GM18868 (cell line): ENCODE results near the gene KIF26B.
"Not testable (repeated sequence)": the region's sequence is repeated elsewhere in the genome, so short reads cannot be mapped to it uniquely, and the experiment has no call there.

Experiments
- ATAC-seq: cut with Tn5 transposase; IDR thresholded peaks from one replicate; pipeline ENCODE4 v1.9.1; 2021; ENCODE audit warnings: mild to moderate bottlenecking, moderate library complexity; ENCODE audit not compliant: unreplicated experiment

KIF26B gene

DNA sequence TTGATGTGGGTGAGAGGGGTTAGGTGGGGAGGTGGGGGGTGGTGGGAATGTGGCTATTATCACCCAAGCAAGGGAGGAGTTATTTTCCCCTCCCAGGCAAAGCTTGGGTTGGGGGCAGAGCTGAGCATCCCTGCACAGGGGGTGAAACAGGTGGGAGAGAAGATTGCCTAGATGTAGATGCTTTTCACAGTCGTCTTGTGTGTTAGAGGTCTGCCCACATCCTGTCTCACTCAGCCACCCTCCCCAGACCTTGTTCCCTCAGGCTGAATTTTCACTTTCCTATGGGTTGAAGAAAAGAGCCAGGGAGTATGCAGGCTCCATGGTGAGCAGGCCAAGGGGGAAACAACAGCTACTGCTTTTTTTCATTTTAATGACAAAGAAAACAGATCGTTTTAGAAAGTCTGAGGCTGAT lies 223.5 kb downstream of the KIF26B start:
- no peak for ATAC-seq

DNA sequence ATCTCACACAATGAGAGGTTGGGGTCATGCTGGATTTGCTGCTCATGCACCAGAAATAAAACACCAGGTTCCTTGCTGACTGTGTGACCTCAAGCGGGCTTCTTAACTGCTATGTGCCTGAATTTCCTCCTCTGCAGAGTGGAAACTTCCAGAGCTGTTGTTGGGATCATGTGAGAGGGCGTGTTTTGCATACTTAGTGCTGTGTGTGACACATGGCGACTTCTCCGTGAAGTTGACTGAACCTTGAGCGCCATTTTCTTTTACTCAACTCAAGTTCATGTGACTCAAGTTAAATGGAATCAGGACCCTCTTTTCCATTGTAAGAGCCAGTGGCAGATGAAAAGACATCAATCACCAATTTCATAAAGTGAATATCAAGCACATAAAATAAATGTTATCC lies 224.0 kb downstream of the KIF26B start:
- no peak for ATAC-seq

DNA sequence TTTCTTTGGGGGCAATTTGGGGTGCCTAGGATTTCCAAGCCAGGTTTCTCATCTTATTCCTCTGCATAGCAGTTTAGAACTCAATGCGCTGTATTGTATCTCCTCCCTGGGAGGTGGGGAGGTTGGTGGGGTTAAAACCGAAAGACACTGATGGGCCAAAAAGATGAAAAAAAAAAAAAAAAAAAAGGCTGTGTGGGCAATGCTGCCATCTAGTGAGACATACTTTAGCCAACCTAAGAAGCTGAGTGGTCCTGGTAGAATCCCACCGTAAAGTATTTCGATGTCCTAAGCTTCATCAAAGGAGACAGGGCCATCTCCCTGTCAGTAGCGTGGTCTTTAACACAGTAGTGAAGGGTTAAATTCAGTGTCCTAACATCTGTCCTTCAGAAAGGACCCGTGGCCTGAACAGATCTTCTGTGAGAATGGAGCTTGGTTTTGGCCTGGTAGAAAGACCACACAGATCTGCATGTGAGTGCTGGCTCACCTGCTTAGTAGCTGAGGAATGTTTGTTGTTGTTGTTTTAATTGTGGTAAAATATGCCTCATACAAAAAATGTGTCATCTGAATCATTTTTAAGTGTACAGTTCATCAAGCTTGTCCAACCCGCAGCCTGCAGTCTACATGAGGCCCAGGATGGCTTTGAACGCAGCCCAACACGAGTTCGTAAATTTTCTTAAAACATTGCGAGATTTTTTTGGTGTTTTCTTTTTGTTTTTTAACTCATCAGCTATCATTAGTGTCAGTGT lies 226.2 kb downstream of the KIF26B start:
- ATAC-seq: no peak

DNA sequence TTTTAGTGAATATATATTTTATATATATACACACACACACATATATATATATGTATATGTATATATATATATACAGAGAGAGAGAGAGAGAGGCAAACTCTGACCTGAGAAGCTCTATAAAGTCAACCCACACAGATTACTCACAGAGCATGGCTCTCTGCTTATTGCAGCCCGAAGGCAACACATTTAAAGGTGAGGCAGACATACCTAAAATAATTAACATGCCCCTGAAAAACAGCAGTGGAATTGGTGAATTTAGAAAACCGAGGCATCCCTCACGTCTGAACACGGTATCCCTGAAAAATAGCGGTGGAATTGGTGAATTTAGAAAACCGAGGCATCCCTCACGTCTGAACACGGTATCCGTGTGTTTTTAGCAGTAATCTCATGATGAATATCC lies 228.2 kb downstream of the KIF26B start:
- no peak for ATAC-seq

DNA sequence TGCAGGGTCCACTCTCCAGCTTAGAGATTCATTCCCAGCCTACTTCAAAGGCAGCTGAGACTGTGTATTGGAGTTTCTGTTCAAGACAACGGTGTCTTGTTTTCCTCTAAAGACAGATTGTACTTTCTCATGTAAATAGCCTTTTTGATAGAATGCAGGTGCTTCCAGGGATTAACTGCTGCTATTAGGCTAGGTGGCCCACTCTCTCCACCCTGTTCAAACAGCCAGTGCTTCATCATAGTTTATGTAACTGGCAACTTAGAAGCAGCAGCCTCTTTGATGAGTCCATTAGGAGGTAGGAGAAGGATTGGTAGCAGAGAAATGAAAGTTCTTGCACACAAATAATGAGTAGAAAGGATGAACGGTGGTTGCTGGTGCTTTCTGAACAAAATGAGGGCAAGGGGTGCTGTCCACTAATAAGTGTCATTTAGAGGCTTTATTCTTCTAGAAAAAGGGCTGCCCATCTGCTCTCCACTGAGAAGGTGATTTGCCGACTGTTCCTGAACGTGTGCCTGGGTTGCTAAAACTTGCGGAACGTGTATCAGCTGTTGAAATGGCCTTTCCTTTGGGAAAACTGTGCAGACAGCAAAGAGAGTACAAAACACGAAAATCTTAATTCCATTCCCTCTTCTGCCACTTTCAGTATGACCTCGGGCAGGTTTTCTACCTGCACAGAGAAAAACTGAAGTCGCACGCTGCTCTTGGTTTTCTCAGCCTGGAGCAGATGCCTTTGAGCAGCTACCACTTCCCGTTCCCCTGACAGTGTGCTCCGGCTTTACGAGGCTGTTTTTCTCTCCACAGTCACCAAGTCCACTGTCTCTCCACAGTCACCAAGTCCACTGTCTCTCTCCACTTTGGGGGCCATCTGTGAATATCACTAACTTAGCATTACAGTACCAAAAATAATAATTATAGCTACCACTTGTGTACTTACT lies 228.9 kb downstream of the KIF26B start:
- ATAC-seq: no peak

DNA sequence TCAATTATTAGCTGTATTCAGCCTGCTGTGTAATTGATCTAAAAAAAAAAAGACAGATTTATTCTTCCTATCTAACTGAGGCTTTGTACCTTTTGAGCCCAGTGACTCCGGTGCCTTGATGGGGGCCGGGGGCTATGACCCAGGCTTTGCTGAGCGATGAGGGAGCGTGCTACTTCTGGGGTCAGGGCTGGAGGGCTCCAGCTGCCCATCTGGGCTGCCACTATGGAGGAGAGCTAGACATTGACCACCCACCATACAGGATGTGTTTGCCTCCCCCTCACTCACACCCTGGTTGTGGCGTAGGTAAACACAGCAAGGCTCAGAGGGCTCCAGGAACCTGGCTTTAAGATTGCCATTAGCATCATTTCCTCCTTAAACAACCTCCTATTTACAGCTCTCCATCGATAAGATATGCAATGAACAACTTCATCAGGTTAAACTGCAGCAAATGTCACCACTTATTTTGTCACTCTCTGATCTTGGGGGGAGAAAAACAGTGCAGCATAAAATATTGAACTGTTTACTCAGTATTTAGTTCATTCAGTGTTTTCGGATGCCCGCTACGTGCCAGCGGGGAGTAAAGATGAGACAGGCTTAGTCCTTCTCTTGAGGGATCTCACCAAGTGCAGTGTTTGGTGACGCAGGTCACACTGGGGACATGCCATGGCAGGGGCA lies 231.6 kb downstream of the KIF26B start:
- no peak for ATAC-seq

DNA sequence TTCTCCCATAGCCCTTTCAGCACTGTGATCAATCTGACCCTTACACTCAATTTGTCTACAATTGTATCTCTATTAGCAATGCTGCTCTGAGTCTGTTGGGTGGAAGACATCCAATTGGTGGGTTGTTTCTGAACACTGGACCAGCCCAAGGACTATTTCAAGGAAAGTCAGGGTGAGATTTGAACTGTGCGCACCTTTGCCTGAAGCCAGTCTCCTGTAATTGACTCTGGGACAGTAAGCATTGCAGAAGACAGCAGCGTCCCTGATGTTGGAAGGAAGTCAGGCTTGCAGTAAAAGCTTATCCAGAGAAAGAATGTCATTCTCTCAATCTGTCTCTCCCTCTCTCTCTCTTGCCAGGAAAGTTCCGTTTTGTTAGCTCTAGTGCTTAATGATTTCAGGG lies 233.9 kb downstream of the KIF26B start:
- no peak for ATAC-seq

DNA sequence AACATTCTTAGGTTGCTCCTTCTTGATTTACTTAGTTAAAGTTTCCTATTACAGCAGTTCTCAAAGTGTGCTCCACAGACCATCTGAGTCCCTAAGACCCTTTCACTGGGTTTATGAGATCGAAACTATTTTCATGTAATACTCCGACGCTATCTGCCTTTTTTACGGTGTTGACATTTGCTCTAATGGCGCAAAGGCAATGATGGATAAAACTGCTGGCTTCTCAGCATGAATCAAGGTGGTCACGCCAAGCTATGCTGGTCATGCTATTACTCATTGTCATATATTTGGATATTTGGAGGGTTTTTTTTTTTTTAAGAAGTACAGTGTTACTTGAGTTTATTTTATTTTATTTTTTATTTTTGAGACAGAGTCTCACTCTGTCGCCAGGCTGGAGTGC lies 235.1 kb downstream of the KIF26B start:
- ATAC-seq: no peak

DNA sequence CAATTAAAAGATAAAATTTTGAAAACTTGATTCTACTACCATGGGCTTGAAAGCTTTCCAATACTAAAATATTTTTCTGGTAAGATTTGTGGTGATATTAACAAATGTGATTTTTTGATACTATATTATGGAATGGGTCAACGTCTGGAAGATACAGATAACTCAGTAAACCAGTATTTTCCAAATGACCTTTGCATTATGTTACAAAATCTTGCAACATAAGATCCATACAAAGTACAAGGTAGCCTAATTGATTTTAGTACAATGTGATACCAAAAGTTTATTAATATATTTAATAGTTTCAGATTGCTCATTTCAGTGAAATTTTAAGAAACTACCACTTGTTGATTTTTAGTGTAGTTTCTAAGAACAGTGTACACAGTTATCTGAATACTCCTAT lies 236.2 kb downstream of the KIF26B start:
- ATAC-seq: no peak

DNA sequence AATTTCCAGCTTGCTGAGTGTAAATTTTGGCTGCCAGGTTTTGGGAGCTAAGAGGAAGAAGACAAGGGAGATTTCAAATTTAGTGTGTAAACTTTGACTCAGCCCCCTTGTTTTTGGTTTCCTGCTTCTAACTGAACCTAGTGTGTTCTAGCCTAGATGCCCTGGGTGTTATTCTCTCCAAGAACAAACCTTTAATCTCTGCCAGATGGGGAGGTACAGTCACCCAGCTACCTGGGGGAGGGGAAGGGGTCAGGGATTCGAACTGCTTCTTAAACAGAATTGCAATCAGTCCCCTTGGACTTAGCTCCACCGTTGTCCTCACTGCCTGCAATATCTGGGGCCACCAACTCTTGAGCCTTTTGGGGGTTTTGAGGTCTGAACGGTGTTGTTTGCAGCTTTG lies 238.9 kb downstream of the KIF26B start:
- no peak for ATAC-seq

DNA sequence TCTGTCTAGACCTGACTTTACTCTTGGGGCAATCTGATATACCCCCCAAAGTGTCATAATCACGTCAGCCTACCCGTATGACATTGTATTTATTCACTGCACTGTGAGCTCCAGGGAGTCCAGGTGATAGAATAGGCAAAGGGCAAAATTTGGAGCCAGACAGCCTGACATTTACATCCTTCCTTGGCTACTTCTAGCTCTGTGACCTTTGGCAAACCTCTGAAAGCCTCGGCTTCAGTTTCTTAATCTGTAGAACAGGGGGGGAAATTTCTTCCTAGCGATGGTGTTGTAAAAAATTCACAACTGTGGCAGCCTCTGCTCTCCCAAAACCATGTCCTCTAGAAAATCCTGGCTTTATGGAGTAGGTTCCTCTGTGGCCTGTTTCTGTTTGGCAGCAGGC lies 240.9 kb downstream of the KIF26B start:
- no peak for ATAC-seq

DNA sequence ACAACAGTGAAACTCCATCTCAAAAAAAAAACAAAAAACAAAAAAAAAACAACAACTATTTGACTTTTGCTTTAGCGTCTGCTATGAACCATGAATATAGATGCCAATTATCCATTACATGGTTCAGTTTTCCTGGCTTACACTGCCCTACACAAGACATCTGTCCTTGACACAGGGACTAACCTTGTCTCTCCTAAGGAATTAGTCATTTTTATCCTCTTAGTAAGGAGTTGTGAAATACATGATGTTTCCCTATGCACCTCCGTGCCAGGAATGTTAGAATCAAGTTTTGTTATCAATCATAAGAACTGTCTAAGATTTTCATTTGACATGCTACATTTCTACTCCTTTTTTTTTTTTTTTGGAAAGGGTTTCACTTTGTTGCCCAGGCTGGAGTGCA lies 241.8 kb downstream of the KIF26B start:
- ATAC-seq: no peak

DNA sequence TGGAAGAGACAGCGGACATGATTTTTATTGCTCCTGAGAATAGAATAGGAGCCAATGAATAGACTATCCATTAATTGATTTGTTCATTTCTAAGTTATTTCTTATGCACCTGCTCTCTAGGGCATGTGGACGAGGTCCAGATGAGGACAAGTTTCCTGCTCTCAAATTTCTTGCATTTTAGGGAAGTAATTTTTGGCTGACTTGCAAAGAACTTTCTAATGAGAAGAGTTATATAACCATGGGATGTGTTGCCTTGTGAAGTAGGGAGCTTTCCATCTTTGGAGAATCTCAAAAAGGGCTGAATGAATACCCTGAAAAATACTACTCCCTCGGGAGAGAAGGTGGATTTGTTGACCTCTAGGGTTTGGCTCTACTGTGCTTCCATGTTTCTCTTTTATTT lies 243.0 kb downstream of the KIF26B start:
- ATAC-seq: no peak

DNA sequence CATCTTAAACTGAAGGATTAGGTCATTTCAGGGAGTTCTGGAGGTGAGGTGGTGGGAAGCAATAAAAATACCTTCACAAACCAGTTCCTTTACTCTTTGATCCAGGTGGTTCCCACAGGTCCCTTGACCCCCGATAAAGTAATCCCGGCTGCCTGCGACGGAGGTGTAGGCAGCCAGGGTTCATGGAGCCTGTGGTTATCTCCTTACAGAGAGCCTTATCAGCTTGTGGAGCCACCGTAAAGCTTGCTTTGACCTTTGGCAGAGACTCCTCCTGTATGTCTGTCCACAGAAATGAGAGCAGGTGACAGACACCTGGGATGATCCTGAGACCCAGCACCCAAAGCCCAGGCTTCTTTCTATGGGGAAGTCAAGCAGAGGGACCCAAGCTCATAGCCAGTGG lies 243.4 kb downstream of the KIF26B start:
- no peak for ATAC-seq

DNA sequence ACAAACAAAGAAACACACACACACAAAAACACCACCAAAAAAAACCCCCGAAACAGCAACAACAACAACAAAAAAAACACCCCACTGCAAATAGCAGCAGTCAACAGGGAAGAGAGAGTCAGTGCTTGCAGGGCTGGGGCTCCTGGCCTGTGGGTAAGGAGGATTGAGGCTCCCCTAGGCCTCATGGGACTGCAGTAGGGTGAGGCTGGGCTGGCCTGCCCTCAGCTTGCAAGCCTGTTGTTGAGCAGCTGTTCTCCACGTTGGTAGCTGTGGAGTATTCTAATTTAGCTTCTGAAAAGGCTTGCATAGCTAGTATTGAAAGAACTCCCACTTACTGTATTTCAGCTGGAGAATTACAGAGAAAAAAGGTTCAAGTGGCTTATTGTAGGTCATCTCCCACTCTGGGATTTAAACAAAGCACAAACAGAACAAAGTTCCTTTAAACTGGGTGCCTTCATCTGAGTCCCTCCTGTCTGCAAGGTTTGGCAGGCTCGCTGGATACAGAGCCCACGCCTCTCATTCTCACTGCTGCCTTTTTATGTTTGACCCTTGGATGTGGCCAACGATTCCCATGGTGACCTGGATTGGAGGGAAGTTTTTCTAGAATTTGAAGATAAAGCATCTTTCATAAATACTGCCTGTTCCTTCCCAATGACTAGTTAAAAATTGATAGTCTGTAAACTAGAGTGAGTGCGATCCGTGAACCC lies 247.2 kb downstream of the KIF26B start:
- ATAC-seq: no peak

DNA sequence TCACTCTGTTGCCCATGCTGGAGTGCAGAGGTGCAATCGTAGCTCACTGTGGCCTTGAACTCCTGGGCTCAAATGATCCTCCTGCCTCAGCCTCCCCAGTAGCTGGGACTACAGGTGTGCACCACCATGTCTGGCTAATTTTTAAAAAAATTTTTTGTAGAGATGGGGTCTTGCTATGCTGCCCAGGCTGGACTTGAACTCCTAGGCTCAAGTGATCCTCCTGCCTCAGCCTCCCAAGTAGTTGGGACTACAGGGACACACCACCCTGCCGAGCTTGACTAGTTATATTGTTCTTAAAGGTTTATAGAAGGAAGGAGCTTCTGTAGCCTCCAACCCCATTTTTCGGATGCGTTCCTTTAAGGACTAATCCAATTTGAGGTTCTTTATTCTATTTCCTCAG lies 248.2 kb downstream of the KIF26B start:
- ATAC-seq: not testable (repeated sequence)

DNA sequence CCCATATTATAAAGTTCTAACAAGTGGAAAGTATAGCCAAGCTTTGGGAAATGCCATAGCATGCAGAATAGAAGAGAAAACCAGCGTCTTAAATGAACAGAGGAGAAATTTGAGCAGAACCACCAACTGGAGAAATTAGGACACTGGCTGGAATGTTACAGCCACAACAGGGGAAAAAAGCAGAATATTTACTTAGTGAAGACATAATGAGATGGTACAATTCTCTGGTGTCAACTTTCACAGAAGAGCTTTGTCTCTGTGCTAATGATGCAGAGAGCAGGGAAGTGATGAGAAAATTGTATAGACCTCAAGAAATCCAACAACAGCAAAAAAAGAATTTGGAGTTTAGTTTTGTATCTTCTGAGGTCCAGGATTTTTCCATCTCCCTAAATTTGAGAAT lies 249.7 kb downstream of the KIF26B start:
- ATAC-seq: no peak

DNA sequence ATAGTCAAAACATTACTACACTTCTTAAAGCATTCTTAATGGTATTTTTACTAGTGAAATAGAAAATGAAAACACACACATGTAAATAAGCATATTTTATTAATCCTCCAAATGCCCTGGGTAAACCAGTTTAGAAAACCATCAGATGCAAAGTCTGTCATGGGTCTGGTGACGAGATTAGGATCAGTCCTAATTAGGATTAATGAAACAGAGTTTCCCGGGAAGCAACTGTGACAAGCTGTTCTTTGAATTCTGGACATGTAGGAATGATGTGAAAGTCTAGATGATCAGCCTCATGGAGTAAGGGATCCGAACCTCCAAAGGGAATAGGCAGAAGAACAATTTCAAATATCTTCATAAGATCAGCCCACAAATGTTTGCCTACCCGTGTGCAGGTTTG lies 250.2 kb downstream of the KIF26B start:
- no peak for ATAC-seq

DNA sequence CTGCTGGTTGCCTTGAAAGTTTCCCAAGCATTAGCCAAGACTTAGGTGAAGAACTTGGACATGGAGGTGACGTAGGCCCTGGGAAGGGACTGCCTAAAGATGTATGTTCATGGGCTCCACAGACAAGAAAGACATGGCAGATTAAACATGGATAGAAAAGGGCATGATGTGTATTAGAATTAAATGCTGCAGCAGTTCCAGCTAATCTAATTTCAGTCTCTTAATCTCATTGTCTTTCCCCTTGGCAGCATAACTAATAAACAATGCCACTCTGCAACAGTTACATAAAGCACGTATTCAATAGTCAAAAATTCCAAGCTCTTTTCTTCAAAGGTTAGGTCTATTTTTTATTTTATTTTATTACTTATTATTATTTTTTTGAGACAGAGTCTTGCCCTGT lies 251.6 kb downstream of the KIF26B start:
- no peak for ATAC-seq

DNA sequence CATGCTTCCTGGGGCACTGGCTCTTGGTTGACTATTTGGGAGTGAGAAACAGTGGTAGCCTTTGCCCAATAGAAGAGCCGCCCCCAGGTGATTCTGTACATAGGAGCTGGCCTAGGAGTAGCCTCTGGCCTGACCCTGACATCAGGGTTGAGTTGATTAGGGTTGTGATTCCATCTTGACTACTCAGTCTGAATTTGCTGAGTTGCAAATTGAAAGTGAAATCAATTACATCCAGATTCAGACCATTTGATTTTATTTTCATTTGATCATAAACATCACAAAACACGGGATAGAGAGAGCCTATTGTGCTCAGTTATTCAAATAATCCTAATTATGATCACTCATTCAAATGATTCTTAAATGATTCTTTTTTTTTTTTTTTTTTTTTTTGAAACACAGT lies 253.2 kb downstream of the KIF26B start:
- ATAC-seq: no peak
